PC-3 (cell line): ENCODE data around the gene CRYBB2.

Experiments
- EZH2phosphoT487 ChIP-seq: fragments of 300-600 bp; sonication (generic); IDR thresholded peaks from 2 replicates; pipeline ENCODE4 v1.6.1; 2018; ENCODE audit warnings: mild to moderate bottlenecking, antibody characterized with exemption, low read length, borderline replicate concordance
- TF ChIP-seq, protein P1 (sequence below): fragments of 300-600 bp; sonication (generic); conservative IDR thresholded peaks from 2 replicates; pipeline ENCODE4 v1.5.1; 2017; ENCODE audit warnings: antibody characterized with exemption, low read depth, mild to moderate bottlenecking, low read length

DNA sequence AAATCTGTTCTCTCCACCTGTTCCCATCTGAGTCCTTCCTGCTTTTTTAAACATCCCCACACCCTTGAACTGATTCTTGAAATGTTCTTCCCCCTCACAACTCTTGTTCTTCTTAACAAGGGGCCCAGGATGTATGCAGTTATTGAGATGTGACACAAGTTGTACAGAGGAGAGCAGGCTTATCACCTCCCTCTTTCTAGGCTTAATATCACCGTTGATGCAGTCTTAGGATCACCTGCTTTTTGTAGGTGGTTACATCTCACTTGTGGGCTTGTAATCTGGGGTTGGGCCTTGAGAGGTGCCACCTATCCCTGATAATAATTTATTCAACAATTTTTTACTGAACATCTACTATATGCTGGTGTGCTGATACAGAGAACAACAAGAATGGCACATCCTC lies 13.6 kb upstream of the CRYBB2 start:
- TF ChIP-seq, protein P1, sequence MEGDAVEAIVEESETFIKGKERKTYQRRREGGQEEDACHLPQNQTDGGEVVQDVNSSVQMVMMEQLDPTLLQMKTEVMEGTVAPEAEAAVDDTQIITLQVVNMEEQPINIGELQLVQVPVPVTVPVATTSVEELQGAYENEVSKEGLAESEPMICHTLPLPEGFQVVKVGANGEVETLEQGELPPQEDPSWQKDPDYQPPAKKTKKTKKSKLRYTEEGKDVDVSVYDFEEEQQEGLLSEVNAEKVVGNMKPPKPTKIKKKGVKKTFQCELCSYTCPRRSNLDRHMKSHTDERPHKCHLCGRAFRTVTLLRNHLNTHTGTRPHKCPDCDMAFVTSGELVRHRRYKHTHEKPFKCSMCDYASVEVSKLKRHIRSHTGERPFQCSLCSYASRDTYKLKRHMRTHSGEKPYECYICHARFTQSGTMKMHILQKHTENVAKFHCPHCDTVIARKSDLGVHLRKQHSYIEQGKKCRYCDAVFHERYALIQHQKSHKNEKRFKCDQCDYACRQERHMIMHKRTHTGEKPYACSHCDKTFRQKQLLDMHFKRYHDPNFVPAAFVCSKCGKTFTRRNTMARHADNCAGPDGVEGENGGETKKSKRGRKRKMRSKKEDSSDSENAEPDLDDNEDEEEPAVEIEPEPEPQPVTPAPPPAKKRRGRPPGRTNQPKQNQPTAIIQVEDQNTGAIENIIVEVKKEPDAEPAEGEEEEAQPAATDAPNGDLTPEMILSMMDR, result no peak
- no peak for TF ChIP-seq EZH2phosphoT487
